HG03354 (cell line): ENCODE measurements around the gene POU6F2.

Source experiments
- ATAC-seq: cut with Tn5 transposase; IDR thresholded peaks from one replicate; pipeline ENCODE4 v1.9.1; 2021; ENCODE audit warnings: mild to moderate bottlenecking; ENCODE audit not compliant: unreplicated experiment, poor library complexity, severe bottlenecking

The POU6F2 gene

DNA sequence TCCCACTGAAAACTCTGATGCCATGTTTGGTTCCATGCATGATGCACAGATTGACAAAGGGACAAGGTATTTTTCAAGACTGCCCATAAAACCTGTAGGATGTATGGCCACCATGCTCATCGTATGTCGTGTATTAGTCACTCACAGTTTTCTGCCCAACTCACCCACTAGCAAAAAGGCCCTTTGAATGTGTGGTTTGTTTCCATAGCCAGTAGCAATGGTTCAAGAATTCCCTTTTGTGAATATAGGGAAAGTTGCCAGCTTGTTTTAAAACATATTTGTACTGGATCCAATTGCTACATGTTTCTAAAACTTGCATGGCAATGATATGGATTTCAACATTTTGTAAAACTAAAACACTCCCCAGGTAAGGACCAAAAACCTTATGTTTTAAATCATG lies 307.5 kb downstream of the POU6F2 start:
- no peak for ATAC-seq

DNA sequence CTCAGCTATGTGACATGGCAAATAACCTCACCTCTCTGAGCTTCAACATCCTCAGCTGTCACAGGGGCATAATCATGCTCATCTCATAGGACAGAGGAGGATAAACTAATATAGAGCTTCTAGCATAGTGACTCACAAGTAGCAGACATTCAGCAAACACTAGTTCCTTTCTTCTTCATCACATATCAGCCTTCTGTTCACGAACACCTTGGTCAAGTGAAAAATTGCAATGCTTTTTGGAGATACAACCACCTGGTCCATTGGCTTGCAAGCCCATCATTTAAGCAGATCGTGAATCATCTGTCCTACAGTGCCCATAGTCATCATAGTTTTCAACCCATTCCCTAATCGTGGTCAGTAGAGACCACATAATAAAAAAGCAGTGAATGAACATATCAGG lies 310.6 kb downstream of the POU6F2 start:
- ATAC-seq: no peak

DNA sequence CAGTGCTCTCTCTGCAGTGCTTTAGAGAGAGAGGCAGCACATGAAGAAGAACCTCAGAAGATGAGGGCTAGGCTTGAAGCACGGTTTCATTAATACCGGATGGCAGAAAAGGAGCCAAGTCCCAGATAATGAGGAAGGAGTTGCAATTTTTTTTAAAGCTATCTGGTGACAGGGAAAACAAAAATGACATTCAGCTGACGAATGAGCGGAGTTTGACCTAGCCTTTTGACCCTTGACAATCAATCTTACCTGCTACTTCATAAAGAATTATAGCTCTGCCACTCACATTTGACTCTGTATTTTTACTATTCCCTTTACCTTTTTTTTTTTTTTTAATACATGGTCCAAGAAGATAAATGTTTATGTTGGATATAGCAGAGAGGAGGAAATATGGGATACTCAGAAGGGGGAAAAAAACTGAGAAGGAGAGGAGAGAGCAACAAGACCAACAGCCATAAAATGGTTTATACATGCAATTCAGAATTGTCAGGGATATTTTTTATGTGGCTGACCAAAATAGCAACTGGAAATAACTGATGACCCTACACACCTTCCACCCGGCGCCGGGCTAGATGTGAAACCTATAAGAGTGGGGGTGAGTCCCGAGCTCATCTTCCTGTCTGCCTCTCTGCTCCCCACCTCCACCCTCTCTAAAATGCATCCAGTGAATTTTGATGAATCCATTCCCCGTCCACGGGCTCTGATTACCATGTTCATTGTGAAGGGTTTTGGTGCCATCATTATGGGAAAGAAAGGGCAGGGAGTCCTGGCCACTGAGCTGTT lies 314.1 kb downstream of the POU6F2 start:
- no peak for ATAC-seq

DNA sequence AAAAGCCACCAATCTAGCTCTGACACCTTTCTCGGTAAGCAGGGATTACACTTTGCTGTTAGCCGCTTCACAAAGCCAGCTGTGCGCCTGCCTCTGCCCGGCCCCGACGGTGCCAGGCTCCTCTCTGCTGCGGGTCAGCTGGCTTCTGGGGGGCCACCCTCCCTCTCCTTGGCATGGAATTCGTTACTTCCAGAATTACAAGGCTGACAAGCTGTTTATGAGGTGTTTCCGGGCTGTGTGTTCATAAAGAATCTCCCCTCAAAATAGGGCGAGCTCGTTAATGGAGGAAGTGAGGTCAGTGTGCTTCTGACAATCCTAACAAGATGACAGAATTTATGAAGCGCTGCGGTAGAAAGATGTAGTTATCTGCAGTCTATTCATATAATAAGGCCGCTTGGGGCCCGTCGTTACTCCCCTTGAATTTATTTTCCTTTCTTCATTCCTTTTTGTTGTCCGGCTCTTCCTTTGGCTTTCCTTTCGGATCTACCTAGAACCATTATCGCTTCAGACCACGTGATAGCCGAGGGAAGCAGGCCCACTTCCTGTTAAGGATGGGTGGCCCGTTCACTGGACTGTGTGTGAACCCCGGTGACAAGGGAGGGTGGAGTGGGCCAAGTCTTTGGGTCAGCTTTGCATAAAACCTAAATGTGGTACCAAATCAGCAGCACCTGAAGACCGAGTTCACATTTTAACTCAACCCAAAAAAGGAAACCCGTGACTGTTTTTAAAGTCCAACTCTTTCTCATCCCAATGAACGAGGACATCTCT lies 315.5 kb downstream of the POU6F2 start:
- no peak for ATAC-seq

DNA sequence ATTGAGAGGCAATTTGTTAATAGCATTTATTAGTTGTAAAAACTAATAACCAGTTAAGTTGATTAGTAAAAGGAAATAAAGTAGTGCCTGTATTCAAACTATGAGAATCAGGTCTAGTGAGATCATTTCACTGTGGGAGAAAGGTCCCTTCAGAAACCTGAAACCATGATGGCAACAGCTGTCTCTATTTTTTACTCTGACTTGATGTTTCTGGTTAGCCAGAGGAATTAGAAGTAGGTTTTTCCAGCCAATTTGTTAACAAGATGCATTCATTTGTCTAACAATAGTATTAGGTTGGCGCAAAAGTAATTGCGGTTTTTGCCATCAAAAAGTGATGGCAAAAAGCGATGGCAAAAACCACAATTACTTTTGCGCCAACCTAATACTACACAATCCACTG lies 316.3 kb downstream of the POU6F2 start:
- no peak for ATAC-seq

DNA sequence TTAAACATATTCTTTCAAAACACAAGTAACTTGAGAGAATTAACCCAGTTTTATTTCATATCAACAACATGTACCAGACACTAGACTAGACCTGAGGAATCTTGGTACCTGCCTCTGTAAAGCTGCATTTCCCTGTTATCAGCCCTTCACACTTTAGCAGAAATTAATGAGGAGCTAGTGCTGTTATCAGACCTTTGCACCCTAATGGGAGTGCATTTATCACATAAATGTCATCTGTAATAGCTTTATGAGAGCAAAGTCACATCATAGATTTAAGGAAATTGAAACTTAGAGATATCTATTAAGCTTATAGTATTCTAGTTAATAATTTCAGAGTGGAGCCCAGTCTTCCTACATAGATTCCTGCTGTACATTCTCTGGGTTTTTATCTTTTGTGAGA lies 318.1 kb downstream of the POU6F2 start:
- no peak for ATAC-seq

DNA sequence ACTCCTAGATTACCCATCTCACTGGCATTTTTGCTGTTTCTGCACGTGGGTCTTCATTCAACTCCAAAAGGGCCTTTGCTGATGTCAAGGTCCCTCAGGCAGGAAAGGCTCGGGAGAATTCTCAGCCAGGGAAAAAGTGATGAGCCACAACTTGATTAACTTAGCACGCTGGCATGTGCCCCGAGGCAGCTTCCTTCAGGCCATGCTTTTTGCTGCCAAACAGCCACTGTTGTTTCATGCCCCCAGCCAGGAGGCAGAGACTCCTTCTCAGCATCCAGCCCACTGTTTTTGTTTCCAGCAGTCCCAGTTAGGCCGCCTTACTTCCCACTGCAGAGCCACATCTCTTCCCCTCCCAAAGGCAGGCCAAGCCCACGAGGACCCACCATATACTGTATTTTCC lies 322.0 kb downstream of the POU6F2 start:
- no peak for ATAC-seq

DNA sequence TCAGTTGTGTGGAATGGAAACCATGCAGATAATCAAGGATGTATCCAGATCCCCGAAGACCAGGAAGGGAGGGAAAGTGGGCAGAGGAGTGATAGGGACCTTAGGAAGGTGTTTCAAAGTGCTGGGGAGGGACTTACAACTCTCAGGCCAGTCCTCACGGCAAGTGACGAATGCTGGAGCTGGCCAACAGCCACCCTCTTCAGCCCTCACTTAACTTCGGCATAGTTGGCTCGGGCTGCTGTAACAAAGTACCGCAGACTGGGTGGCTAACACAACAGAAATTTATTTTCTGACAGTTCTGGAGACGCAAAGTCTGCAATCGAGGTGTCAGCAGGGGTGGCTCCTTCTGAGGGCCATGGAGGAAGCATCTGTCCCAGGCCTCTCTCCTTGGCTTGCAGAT lies 322.6 kb downstream of the POU6F2 start:
- no peak for ATAC-seq

DNA sequence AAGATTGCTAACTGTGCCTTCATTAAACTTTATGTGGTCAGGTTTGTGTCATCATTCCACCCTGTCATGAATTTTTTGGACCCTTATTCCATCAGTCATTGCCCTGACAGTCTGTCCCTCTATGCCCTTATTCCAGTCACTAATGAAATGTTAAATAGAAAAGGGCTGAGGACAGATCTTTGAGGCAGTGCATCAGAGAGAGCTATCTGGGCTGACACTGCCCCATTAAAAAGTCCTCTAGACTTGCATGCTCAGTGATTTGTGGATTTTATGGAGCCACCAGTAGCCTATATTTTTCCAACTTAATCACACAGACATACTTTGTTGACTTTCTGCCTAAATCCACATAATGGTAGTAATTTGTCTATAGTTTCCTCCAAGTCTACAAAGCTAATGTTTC lies 323.8 kb downstream of the POU6F2 start:
- ATAC-seq: no peak

DNA sequence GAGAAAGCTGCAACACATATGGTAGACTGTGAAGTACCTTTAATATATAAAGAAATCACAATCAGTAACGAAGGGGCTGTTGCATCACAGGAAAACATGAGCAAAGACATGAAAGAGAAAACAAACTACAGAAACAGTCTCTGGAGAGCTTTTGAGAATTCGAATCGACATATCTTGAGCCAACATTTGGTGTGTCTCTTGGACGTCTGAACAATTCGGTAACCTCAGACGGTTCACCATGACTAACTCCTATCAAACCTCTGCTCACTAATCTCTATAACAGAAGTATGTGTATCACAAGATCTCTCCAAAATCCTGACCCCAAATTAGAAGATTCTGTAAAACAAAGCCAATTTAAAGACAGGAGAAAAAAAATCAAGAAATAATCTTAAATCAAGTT lies 326.5 kb downstream of the POU6F2 start:
- ATAC-seq: peak; percentile 52

DNA sequence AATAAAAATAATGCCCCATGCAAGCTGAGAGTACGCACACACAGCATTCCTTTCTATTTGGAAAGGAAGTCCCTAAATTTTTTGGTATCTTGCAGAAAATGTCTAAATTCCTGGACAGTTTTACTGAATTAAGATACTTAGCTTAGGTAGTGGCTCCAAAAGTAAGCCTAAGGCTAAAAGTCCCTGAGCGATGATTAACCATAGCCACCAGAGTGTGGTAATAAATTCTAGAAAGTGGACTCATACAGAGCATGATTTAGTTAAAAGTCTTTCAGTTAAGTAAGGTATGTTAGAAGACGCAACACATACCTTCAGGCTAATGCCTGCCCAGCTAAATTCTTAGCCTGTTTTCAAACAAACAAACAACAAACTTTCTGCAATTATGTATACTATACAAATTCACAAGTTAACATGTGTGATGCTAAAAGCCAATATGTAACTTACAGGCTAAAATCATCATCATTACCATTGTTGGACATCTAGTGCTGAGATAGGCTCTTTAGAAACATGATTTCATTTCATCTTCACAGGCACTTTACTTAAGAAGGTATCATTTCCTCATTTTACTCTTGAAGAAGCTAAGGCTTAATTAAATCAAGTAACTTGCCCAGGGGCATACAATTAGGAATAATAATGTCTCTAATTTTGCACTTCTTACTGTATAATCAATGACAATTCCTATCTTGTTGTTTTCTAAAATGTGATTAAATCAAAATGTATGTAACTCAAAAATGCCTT lies 327.1 kb downstream of the POU6F2 start:
- ATAC-seq: peak; percentile 74

DNA sequence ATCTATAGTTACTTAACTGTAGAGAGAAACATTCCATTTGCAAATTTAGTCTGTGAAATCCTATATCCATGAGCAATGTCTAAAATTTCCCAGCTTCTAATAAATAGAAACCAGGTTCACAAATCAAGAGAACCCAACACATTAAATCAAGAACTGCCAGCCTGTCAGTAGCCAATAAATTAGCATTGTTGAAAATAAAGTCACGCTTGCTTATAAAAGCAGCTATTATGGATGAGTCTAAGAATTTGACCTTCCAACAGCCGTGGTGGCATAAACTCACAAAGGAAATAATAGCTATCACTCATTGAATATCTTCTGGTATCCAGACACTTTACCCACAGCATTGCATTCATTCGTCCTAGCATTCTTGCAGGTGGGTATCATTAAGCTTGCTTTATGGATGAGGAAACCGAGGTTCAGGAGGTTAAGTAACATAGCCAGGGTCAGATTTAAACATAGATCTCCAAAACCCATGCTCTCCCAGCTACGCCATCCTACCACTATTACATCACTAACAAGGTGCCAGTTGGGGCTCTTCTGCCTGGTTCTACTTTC lies 328.4 kb downstream of the POU6F2 start:
- ATAC-seq: no peak

DNA sequence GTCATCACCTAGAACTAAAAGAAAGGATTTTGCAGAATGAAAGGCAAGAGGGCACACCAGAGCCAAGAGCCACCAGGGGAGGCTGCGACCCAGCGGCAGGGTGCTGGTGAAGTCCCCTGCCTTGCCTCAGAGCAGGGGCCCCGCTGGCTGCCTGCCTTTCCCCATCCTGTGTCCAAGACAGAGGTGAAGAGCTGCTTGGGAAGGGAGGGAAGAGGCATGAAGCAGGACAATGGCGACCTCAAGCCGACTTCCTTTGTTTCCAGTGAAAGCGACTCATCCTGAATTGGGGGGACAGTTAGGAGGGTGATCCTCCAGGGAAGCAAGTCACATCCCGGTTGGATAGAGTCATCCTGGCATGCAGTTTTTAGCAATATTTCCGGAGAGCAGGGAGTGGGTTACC lies 333.0 kb downstream of the POU6F2 start:
- no peak for ATAC-seq

DNA sequence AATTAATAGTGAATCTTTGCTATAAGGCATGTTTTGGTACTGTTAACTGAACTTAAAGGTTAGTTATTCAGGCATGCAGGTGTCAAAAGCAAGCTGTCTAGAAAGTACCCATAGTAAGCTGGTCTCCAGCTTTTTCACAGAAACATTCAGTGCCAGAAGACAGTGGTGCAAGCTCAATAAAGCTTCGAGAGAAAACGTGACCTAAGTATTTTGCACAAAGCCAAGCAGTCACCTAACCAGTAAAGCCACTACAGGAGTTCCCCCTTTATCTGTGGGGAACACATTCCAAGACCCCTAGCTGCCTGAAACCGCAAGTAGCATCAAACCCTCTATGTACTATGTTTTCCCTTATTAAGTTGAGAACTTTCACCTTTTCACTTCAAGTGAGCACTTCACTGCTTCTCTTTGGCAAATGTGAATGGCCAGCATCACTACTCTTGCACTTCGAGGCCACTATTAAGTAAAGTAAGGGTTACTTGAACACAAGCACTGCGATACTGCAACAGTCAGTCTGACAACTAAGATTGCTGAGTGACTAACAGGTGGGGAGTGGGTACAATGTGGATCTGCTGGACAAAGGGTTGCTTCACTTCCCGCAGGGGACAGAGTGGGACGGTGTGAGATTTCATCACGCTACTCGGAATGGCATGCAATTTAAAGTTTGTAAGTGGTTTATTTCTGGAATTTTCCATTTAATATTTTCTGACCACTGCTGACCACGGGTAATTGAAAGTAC lies 334.7 kb downstream of the POU6F2 start:
- no peak for ATAC-seq

DNA sequence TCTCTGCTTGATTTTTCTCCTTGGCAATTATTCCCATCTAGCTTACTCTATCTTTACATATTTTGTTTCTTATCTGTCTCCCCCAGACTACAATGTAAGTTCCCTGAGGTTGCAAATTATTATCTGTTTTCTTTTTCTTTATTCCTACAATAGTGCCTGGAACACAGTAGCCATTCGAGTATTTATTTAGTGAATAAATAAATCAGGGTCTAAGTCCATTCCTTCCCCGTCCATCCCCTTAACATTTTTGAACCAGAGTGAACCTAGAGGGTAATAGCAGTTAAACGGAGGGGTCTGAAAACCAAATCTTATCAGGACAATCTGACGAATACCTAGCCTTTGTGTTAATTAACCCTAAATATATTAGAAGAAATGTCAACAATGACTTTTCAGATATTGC lies 335.7 kb downstream of the POU6F2 start:
- no peak for ATAC-seq

DNA sequence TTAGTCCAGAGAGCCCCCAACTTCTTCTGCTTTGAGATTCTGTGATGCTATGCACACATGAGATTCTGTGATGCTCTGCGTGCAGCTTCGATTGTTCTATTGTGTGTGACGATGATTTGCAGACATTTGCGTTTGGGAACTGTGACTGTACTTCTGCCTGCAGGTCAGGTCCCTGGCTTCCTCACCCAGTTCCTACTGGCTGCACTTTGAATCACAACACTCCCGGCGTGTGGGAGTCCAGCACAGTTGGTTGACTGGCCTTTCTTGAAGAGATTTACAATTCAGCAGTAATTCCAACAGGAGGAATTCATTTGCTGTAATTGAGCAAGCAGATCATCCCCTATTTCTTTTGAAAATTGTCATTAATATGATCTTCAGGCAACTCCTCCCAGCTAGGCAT lies 336.3 kb downstream of the POU6F2 start:
- ATAC-seq: no peak

DNA sequence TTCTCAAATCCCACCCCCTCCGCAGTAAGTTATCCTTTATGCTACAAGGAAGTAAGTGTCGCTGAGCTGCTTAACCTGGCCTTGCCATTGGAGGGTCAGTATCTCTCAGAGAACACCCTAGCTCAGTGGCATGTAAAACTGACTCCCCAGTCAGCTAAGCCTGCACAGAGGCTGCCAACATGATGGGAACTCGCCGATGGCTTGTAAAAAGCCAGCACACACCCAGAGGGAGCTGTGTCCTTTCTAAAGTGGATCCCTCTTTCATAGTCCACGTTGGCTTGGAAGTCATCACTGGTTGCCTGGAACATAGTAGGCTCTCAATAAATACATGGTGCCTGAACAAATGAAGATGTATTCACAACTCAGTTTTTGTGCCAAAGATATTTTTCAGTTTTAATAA lies 339.4 kb downstream of the POU6F2 start:
- ATAC-seq: no peak

DNA sequence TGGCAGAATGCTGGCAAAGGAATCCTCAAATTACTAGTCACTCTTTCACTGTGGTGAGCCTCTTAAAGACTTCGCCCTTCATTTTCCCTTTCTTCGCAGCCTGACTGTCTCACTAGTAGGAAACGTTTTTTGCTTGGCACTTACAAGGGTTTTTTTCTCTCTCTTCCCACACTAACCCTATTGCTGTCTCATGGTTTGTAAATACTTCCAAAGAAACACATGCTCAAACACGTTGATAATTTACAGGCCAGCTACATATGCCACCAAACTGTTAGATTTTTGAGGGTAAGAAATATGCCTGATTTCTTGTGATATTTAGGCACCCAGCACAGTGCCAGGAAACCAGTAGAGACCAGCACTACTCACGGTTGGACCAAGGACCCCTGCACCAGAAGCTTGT lies 340.2 kb downstream of the POU6F2 start:
- ATAC-seq: no peak

DNA sequence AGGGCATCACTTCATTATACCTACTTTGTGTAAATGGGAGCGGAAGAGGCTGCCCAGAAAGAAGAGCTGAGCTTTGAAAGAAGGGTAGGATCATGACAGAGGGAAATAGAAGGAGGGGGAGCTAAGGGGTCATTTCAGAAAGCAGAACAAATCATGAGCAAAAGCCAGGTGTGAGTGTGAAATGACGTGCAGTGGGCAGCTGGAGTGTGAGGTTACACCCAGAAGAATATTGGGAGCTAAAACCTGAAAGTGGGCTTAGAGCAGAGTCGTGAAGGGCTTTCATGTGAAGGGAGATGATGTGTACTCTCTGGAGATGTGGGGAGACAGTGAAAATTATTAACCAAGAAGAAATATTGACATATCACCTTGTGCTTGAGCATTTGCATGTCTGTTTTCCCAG lies 343.5 kb downstream of the POU6F2 start:
- no peak for ATAC-seq
